Measurements from ENCODE around the gene DMRTA2. TPM values are rescaled to one million over a fixed set of nuclear protein-coding genes. Genes with fewer than 3 reads are reported as not detected.

DMRTA2 gene
- total and polyA plus RNA-seq, 8 donors: 0.18 to 1.6 TPM; not detected in 6

DNA sequence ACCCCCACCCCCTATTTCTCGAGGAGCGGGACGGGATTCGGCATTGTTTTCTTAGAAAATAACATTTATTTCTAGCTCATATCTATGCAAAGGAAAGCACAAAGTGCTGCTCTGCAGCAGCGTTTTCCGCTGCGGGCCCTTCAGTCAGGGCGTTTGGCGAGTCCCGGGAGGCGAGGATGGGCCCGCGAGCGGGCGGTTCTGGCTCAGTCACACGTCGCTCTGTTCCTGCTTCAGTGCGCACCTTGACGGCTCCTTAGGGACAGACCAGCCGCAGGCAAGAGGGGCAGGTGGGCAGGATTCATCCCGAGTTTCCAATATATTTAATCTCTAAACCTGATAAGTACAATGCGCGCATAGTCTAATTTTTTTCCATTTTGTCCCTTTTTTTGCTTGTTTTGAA is 5.7 kb downstream of the DMRTA2 start:
- intact Hi-C loops (cut with DNase I; ENCODE audit: low total_unique reads): no loop called here
- TF ChIP-seq POLR2AphosphoS5 (IDR thresholded peaks at IDR 0.05) (no peak), POLR2A (IDR thresholded peaks at IDR 0.05) (no peak), EP300 (IDR thresholded peaks at IDR 0.05) (no peak)
- TF ChIP-seq, protein P1, sequence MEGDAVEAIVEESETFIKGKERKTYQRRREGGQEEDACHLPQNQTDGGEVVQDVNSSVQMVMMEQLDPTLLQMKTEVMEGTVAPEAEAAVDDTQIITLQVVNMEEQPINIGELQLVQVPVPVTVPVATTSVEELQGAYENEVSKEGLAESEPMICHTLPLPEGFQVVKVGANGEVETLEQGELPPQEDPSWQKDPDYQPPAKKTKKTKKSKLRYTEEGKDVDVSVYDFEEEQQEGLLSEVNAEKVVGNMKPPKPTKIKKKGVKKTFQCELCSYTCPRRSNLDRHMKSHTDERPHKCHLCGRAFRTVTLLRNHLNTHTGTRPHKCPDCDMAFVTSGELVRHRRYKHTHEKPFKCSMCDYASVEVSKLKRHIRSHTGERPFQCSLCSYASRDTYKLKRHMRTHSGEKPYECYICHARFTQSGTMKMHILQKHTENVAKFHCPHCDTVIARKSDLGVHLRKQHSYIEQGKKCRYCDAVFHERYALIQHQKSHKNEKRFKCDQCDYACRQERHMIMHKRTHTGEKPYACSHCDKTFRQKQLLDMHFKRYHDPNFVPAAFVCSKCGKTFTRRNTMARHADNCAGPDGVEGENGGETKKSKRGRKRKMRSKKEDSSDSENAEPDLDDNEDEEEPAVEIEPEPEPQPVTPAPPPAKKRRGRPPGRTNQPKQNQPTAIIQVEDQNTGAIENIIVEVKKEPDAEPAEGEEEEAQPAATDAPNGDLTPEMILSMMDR (IDR thresholded peaks at IDR 0.05): no peak
- H3K9me3 ChIP-seq: peaks cover 0 to 14% (median 8%) of the 10 kb centered on the region in 4 donors
- WGBS, 5 donors: 8 to 16% (median 12%) methylated on average over 21 to 23 of the region's 23 CpGs
- DNase-seq: no peak
- H3K4me3 ChIP-seq: no peak overlapping the region
- peaks cover 60 to 100% (median 99%) of the 10 kb centered on the region in 3 donors for H3K27me3 ChIP-seq
- H3K27ac ChIP-seq: no peak overlapping the region
- H3K36me3 ChIP-seq: no peaks in the 10 kb centered on the region
- peaks cover 39 to 69% (median 58%) of the 10 kb centered on the region in 4 donors for H3K4me1 ChIP-seq

DNA sequence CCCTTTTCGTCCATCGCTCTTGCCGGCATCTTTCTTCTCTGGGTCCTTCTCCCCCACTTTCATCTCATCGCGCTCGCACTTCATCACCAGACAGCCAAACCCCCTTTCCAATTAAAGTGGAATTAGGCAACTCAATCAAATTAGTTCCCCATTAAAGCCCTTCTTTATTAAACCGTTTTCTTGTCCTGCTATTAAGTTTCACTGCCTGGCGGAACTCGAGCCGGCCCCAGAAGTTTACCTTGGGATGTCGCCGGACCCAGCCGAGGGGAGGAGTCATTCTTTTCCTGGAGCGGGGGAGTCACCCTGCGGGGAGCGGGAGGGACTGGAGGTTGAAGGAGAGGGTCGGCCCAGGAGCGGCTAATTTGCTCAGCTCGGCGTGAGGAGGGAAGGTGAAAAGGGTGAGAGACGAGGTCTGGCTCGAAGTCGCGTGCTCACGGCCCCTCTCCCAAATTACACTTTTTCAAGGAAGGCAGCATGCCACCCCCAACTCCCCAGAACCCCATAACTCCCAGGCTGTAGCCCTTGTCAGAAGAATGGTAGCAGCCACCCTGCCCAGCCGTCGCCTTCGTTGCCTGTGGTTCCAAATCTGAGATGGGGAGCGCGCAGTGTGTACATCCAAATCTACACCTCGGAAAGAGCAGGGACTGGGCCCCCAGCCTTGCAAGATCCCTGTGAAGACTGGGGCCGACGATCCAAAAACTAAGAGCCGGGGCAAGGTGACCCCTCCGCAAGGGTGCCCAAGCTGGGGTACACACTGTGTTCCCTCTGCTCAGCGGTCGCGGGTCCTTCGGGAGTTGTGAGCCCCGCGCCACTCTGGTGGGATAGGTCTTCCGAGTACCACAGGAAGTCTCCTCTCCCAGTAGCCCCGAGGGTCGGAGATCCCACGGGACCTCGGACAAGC is 6.4 kb downstream of the DMRTA2 start:
- H3K36me3 ChIP-seq: no peaks in the 10 kb centered on the region
- H3K27ac ChIP-seq: no peak overlapping the region
- no peak for DNase-seq
- peak overlapping the region in 1 of 4 donors; percentile 16 for H3K4me3 ChIP-seq
- peaks cover 0 to 17% (median 10%) of the 10 kb centered on the region in 4 donors for H3K9me3 ChIP-seq
- peaks cover 53 to 96% (median 96%) of the 10 kb centered on the region in 3 donors for H3K27me3 ChIP-seq
- peaks cover 35 to 64% (median 54%) of the 10 kb centered on the region in 4 donors for H3K4me1 ChIP-seq
- WGBS, 5 donors: 4 to 10% (median 6%) methylated on average over 40 to 46 of the region's 46 CpGs
- TF ChIP-seq POLR2A (IDR thresholded peaks at IDR 0.05): no peak
- intact Hi-C loops (cut with DNase I; ENCODE audit: low total_unique reads): no loop called here

DNA sequence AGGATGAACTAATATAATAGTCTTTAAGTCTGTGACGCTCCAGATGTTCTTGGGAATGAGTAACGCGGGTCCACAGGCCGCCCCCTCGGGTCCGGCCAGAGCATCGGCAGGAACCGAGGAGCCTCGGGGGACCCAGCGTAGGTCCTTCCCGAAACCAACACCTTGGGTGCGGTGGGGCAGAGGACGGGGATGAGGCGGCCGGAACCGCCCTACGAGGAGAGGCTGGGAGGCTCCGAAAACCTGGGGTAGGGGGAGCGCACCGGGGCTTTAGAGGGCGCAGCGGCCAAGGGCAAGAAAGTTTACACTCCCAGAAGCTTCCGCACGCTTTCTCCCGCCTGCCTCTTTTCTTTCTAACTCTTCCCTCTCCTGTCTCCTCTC is 7.1 kb downstream of the DMRTA2 start:
- Histone ChIP-seq H3K4me3 (peak overlapping the region in 1 of 4 donors; percentile 16), H3K27me3 (peaks cover 47 to 90% (median 89%) of the 10 kb centered on the region in 3 donors), H3K9me3 (peaks cover 0 to 17% (median 10%) of the 10 kb centered on the region in 4 donors), H3K36me3 (no peaks in the 10 kb centered on the region), H3K27ac (no peak overlapping the region), H3K4me1 (peaks cover 33 to 57% (median 51%) of the 10 kb centered on the region in 4 donors)
- intact Hi-C loops (cut with DNase I; ENCODE audit: low total_unique reads): no loop called here
- TF ChIP-seq, protein P1 (IDR thresholded peaks at IDR 0.05): no peak
- TF ChIP-seq POLR2AphosphoS5 (IDR thresholded peaks at IDR 0.05) (no peak), EP300 (IDR thresholded peaks at IDR 0.05) (no peak), POLR2A (IDR thresholded peaks at IDR 0.05) (no peak)
- no peak for DNase-seq
- WGBS, 5 donors: 3 to 8% (median 6%) methylated on average over 12 to 25 of the region's 25 CpGs

DNA sequence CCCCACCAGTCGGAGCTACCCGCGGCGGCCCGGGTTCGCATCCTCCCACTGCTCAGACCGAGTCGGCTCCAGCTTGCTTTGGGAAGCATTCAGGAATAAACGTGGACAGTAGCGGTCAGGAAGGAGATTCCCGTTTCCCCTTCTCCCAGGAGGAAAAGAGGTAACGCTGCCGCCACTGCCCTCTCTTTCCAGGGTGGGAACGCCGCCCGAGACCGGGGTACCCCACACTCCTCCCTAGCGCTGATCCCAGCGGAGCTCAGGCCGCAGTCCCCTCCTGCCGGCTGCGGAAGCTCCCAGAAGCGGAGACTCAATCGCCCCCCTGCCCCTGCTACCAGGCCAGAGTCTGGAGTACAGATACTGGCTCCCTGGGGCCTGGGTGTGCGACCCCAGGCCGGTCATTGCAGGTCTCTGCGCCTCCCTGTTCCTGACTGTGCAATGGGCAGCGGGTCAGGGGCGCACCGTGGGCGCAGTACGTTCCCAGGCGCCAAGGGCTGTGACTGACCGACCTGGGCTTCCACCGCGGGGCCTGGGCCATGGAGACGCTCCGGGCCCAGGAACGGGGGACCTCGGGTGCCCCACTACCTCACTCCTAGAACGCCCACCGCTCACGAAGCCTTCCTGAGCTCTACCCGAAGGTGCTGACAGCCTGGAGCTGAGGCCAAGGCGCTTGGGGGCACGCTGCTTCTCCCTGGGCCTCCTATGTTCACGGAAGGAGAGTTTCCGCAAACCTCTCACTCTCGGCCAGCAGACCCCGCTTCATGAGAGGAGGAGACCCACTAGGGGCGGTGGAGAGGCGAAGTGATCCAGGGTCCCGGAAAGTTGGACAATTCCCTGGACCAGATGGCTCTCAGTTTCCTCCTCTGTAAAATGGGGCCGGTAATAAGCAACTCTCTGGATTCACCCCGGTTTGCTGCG is 7.8 kb downstream of the DMRTA2 start:
- intact Hi-C loops (cut with DNase I; ENCODE audit: low total_unique reads): no loop called here
- peak in 1 of 2 donors; percentile 10 for DNase-seq
- H3K4me3 ChIP-seq: no peak overlapping the region
- H3K4me1 ChIP-seq: peaks cover 29 to 50% (median 44%) of the 10 kb centered on the region in 4 donors
- H3K36me3 ChIP-seq: no peaks in the 10 kb centered on the region
- 5 to 13% (median 7%) methylated on average over 26 to 56 of the region's 56 CpGs for WGBS, 5 donors
- H3K9me3 ChIP-seq: peaks cover 0 to 18% (median 10%) of the 10 kb centered on the region in 4 donors
- no peak overlapping the region for H3K27ac ChIP-seq
- H3K27me3 ChIP-seq: peaks cover 42 to 83% (median 83%) of the 10 kb centered on the region in 3 donors
- TF ChIP-seq, protein P1 (IDR thresholded peaks at IDR 0.05): no peak
- TF ChIP-seq POLR2A (IDR thresholded peaks at IDR 0.05) (no peak), POLR2AphosphoS5 (IDR thresholded peaks at IDR 0.05) (no peak), EP300 (IDR thresholded peaks at IDR 0.05) (no peak)
